WTC11 (cell line): ENCODE data around the gene MYO1A. TPM values are rescaled to one million over a fixed set of nuclear protein-coding genes. Genes with fewer than 3 reads are reported as not detected.
"Not testable (repeated sequence)": the region's sequence is repeated elsewhere in the genome, so short reads cannot be mapped to it uniquely, and the experiment has no call there.

Experiments
- ATAC-seq: fragments of 200-7000 bp; cut with Tn5 transposase; 2 replicates; pipeline ENCODE4 v1.10.0; 2021; ENCODE audit warnings: mild to moderate bottlenecking, moderate library complexity
- CTCF ChIA-PET: fragments of 300-600 bp; sonication (Branson Sonifier 250); formaldehyde crosslinking; loops from one replicate; lab custom pipeline; 2021; ENCODE audit warnings: antibody characterized with exemption; lab: Charles Lee
- POLR2A ChIA-PET: fragments of 350-600 bp; sonication (Branson Sonifier 250); formaldehyde crosslinking; loops from one replicate; lab custom pipeline; 2021; ENCODE audit warnings: antibody characterized with exemption; lab: Charles Lee
- DNase-seq: peaks from one replicate; pipeline ENCODE4 v3.0.0; 2021; ENCODE audit warnings: low spot score
- H3K27ac Mint-ChIP-seq: 2 replicates; pipeline ENCODE4 v1.8.0; 2021; ENCODE audit warnings: mixed read lengths
- H3K27me3 Mint-ChIP-seq: 2 replicates; pipeline ENCODE4 v1.8.0; 2021; ENCODE audit warnings: low read depth, mild to moderate bottlenecking, moderate library complexity, mixed read lengths
- H3K36me3 Mint-ChIP-seq: 2 replicates; pipeline ENCODE4 v1.8.0; 2021; ENCODE audit warnings: mixed read lengths
- H3K4me1 Mint-ChIP-seq: 2 replicates; pipeline ENCODE4 v1.8.0; 2022; ENCODE audit warnings: mixed read lengths
- H3K4me3 Mint-ChIP-seq: 2 replicates; pipeline ENCODE4 v1.8.0; 2021; ENCODE audit warnings: mild to moderate bottlenecking, moderate library complexity, mixed read lengths
- H3K9me3 Mint-ChIP-seq: 2 replicates; pipeline ENCODE4 v1.8.0; 2021; ENCODE audit warnings: mixed read lengths
- ATF1 ChIP-seq: sonication (generic); formaldehyde crosslinking; IDR thresholded peaks from 2 replicates; pipeline ENCODE4 v1.8.1; 2023; ENCODE audit warnings: mild to moderate bottlenecking, moderate library complexity, missing genetic modification reagents
- CBFB ChIP-seq: sonication (generic); formaldehyde crosslinking; IDR thresholded peaks from 2 replicates; pipeline ENCODE4 v1.8.1; 2022; ENCODE audit warnings: mild to moderate bottlenecking, low read depth, missing genetic modification reagents
- ETV6 ChIP-seq: sonication (generic); formaldehyde crosslinking; IDR thresholded peaks from 2 replicates; pipeline ENCODE4 v1.8.1; 2022; ENCODE audit warnings: mild to moderate bottlenecking, missing genetic modification reagents
- KAT7 ChIP-seq: sonication (generic); formaldehyde crosslinking; IDR thresholded peaks from 2 replicates; pipeline ENCODE4 v1.8.1; 2023; ENCODE audit warnings: missing genetic modification reagents, mild to moderate bottlenecking, borderline replicate concordance
- MXD4 ChIP-seq: fragments of 250-450 bp; sonication (Bioruptor Pico); IDR thresholded peaks from 2 replicates; pipeline ENCODE4 v1.8.0; 2021; ENCODE audit warnings: mild to moderate bottlenecking, moderate library complexity, borderline replicate concordance
- NFATC4 ChIP-seq: fragments of 250-450 bp; sonication (Bioruptor Pico); IDR thresholded peaks from 2 replicates; pipeline ENCODE4 v1.9.0; 2021; ENCODE audit warnings: mild to moderate bottlenecking
- NFE2L1 ChIP-seq: sonication (generic); formaldehyde crosslinking; IDR thresholded peaks from 2 replicates; pipeline ENCODE4 v1.8.1; 2023; ENCODE audit warnings: missing genetic modification reagents
- NR2C2 ChIP-seq: sonication (generic); formaldehyde crosslinking; IDR thresholded peaks from 2 replicates; pipeline ENCODE4 v1.8.0; 2022; ENCODE audit warnings: mild to moderate bottlenecking, missing genetic modification reagents
- OVOL2 ChIP-seq: fragments of 250-450 bp; sonication (Bioruptor Pico); IDR thresholded peaks from 2 replicates; pipeline ENCODE4 v1.9.0; 2021; ENCODE audit warnings: mild to moderate bottlenecking, borderline replicate concordance
- PRRX2 ChIP-seq: fragments of 250-450 bp; sonication (Bioruptor Pico); IDR thresholded peaks from 2 replicates; pipeline ENCODE4 v1.8.0; 2021; ENCODE audit warnings: mild to moderate bottlenecking
- RELA ChIP-seq: sonication (generic); formaldehyde crosslinking; IDR thresholded peaks from 2 replicates; pipeline ENCODE4 v1.8.1; 2022; ENCODE audit warnings: missing genetic modification reagents, mild to moderate bottlenecking, borderline replicate concordance
- SOX15 ChIP-seq: fragments of 250-450 bp; sonication (Bioruptor Pico); IDR thresholded peaks from 2 replicates; pipeline ENCODE4 v1.9.0; 2021; ENCODE audit warnings: mild to moderate bottlenecking
- TCF7 ChIP-seq: sonication (generic); formaldehyde crosslinking; IDR thresholded peaks from 2 replicates; pipeline ENCODE4 v1.8.0; 2022; ENCODE audit warnings: mild to moderate bottlenecking, low read depth, missing genetic modification reagents, moderate library complexity
- TP53 ChIP-seq: sonication (generic); formaldehyde crosslinking; IDR thresholded peaks from 2 replicates; pipeline ENCODE4 v1.8.1; 2023; ENCODE audit warnings: mild to moderate bottlenecking, missing genetic modification reagents
- ZNF219 ChIP-seq: sonication (generic); formaldehyde crosslinking; IDR thresholded peaks from 2 replicates; pipeline ENCODE4 v1.8.0; 2023; ENCODE audit warnings: missing genetic modification reagents, mild to moderate bottlenecking, borderline replicate concordance
- ZNF263 ChIP-seq: sonication (generic); formaldehyde crosslinking; IDR thresholded peaks from 2 replicates; pipeline ENCODE4 v1.8.1; 2022; ENCODE audit warnings: low read depth, mild to moderate bottlenecking, moderate library complexity, missing genetic modification reagents
- ZNF396 ChIP-seq: fragments of 250-450 bp; sonication (Bioruptor Pico); IDR thresholded peaks from 2 replicates; pipeline ENCODE4 v1.8.0; 2021; ENCODE audit warnings: mild to moderate bottlenecking, moderate library complexity, borderline replicate concordance
- total RNA-seq: library from RNA; stranded (reverse); gene quantifications from 3 replicates; pipeline ENCODE4 v1.2.3, GENCODE V29; 2021
- TF ChIP-seq, protein P1 (sequence below): fragments of 250-450 bp; sonication (Bioruptor Pico); conservative IDR thresholded peaks from 2 replicates; pipeline ENCODE4 v1.9.0; 2021; ENCODE audit warnings: mild to moderate bottlenecking
- TF ChIP-seq, protein P2 (sequence below): sonication (generic); formaldehyde crosslinking; IDR thresholded peaks from 2 replicates; pipeline ENCODE4 v1.8.1; 2023; ENCODE audit warnings: mild to moderate bottlenecking, missing genetic modification reagents, borderline replicate concordance
- TF ChIP-seq, protein P3 (sequence below): sonication (generic); formaldehyde crosslinking; IDR thresholded peaks from 2 replicates; pipeline ENCODE4 v1.8.1; 2023; ENCODE audit warnings: mild to moderate bottlenecking, moderate library complexity, missing genetic modification reagents
- TF ChIP-seq, protein P4 (sequence below): sonication (generic); formaldehyde crosslinking; IDR thresholded peaks from 2 replicates; pipeline ENCODE4 v1.8.1; 2022; ENCODE audit warnings: mild to moderate bottlenecking, moderate library complexity, missing genetic modification reagents
- TF ChIP-seq, protein P5 (sequence below): sonication (generic); formaldehyde crosslinking; IDR thresholded peaks from 2 replicates; pipeline ENCODE4 v1.8.0; 2022; ENCODE audit warnings: mild to moderate bottlenecking, missing genetic modification reagents

MYO1A gene
- total RNA-seq, 1 experiment from 2014 or later, result 0.87 TPM

DNA sequence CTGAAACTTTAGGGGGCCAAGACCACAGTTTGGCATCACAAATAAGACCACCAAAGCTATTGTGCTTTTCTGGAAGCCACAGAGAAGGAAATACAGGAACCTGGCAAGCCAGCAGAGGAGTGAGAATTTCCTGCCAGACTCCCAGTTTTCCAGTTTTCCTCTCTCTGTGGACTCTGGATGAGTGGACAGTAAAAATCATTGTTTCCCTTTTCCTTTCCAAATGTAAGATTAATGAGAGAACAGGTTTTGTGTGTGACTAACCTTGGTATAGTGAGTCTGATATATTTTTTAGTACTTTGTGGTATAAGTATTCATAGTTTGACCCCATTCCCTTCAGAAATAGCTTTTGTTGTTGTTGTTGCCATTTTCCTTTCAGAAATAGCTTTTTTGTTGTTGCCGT lies 31.0 kb downstream of the MYO1A start (continued):
- TF ChIP-seq, protein P1, sequence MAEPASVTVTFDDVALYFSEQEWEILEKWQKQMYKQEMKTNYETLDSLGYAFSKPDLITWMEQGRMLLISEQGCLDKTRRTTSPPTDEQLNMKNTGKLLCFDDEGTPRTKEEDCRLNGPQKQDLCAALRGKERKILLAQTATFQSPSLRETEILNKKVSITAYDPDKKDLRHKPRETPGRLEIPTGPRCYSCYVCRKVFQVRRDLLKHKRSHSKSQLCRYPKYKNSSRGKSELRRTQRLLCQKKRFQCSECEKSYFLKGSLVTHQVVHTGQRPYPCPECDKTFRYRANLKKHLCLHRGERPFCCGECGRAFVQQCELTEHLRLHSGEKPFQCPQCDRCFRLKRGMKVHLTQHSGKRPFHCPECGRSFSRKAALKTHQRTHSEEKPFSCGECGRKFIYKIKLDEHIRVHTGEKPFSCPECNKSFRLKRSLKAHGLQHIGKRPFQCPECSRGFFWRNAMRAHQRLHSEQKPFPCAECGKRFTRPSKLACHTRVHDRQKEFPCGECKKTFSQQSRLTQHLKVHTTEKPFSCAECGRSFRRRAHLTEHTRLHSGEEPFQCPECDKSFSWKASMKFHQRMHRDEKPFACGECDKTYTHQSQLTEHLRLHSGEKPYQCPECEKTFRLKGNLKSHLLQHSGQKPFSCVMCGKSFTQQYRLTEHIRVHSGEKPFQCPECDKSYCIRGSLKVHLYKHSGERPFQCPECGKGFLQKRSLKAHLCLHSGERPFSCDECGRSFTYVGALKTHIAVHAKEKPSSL, result no peak
- TF ChIP-seq ZNF219 (CRISPR knock-in tag), result no peak
- TF ChIP-seq, protein P2, sequence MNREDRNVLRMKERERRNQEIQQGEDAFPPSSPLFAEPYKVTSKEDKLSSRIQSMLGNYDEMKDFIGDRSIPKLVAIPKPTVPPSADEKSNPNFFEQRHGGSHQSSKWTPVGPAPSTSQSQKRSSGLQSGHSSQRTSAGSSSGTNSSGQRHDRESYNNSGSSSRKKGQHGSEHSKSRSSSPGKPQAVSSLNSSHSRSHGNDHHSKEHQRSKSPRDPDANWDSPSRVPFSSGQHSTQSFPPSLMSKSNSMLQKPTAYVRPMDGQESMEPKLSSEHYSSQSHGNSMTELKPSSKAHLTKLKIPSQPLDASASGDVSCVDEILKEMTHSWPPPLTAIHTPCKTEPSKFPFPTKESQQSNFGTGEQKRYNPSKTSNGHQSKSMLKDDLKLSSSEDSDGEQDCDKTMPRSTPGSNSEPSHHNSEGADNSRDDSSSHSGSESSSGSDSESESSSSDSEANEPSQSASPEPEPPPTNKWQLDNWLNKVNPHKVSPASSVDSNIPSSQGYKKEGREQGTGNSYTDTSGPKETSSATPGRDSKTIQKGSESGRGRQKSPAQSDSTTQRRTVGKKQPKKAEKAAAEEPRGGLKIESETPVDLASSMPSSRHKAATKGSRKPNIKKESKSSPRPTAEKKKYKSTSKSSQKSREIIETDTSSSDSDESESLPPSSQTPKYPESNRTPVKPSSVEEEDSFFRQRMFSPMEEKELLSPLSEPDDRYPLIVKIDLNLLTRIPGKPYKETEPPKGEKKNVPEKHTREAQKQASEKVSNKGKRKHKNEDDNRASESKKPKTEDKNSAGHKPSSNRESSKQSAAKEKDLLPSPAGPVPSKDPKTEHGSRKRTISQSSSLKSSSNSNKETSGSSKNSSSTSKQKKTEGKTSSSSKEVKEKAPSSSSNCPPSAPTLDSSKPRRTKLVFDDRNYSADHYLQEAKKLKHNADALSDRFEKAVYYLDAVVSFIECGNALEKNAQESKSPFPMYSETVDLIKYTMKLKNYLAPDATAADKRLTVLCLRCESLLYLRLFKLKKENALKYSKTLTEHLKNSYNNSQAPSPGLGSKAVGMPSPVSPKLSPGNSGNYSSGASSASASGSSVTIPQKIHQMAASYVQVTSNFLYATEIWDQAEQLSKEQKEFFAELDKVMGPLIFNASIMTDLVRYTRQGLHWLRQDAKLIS (CRISPR knock-in tag), result no peak

DNA sequence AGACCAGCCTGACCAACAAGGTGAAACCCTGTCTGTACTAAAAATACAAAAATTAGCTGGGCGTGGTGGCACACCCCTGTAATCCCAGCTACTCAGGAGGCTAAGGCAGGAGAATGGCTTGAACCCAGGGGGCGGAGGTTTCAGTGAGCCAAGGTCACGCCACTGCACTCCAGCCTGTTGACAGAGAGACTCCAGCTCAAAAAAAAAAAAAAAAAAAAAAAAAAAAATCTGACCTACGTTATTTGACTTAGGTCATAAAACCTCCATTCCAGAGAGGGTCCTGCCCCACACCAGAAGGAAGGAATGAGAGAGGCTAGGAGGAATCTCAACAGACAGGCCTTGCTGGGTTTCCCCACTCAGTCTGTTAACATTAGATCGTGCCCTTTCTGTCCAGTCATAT lies 31.6 kb downstream of the MYO1A start:
- H3K36me3 Mint-ChIP-seq, DNase-seq, H3K9me3 Mint-ChIP-seq, H3K27me3 Mint-ChIP-seq, ATAC-seq, H3K4me3 Mint-ChIP-seq, H3K27ac Mint-ChIP-seq: not testable (repeated sequence)
- POLR2A ChIA-PET, result interaction anchor here (0.6 to 0.7 kb wide), 3 partner anchors 21 to 939 kb away, joined by 3 to 5 read pairs (median 3); partner anchors contain the start of gene MYO1A
- CTCF ChIA-PET, result interaction anchor here (0.7 to 4.4 kb wide), 5 partner anchors 13 to 93 kb away, joined by 3 to 22 read pairs (median 4); partner anchors contain the start of gene STAT6
- H3K4me1 Mint-ChIP-seq, result peaks cover 11% of the 10 kb centered on the region

DNA sequence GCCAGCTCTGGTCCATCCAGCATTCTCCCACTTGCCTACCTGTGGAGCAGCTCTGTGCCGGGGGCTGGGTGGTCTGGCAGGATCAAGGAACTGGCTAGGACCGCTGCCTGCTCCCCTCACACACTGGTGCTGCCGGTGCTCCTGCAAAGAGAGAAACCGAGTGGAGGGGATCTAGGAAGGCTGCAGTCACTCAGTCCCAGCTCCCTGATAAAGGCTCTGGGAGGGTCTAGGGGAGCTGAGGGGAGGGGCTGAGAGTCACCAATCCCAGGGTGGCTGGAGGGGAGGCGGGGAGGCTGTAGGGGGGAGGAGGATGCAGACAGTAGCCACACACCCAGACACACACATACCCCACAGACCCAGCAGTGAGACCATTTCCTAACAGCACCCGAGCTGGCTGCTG lies 33.6 kb downstream of the MYO1A start, which contains the start of gene TAC3:
TSS of gene TAC3 (minus strand) at position 182 of the 400 bp plus-strand sequence. CDS start 732 bp downstream, outside the sequence.
- TF ChIP-seq ATF1 (no peak), ZNF219 (CRISPR knock-in tag) (no peak), KAT7 (CRISPR knock-in tag) (no peak), SOX15 (CRISPR knock-in tag) (no peak), TP53 (no peak), NR2C2 (CRISPR knock-in tag) (no peak), NFATC4 (CRISPR knock-in tag) (no peak), NFE2L1 (CRISPR knock-in tag) (no peak), ZNF263 (CRISPR knock-in tag) (no peak), CBFB (CRISPR knock-in tag) (no peak), MXD4 (CRISPR knock-in tag) (no peak), TCF7 (CRISPR knock-in tag) (no peak), ETV6 (CRISPR knock-in tag) (no peak), OVOL2 (CRISPR knock-in tag) (no peak), RELA (CRISPR knock-in tag) (no peak), PRRX2 (CRISPR knock-in tag) (no peak), ZNF396 (CRISPR knock-in tag) (no peak)
- TF ChIP-seq, protein P3, sequence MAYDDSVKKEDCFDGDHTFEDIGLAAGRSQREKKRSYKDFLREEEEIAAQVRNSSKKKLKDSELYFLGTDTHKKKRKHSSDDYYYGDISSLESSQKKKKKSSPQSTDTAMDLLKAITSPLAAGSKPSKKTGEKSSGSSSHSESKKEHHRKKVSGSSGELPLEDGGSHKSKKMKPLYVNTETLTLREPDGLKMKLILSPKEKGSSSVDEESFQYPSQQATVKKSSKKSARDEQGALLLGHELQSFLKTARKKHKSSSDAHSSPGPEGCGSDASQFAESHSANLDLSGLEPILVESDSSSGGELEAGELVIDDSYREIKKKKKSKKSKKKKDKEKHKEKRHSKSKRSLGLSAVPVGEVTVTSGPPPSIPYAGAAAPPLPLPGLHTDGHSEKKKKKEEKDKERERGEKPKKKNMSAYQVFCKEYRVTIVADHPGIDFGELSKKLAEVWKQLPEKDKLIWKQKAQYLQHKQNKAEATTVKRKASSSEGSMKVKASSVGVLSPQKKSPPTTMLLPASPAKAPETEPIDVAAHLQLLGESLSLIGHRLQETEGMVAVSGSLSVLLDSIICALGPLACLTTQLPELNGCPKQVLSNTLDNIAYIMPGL (CRISPR knock-in tag), result no peak
- TF ChIP-seq, protein P4, sequence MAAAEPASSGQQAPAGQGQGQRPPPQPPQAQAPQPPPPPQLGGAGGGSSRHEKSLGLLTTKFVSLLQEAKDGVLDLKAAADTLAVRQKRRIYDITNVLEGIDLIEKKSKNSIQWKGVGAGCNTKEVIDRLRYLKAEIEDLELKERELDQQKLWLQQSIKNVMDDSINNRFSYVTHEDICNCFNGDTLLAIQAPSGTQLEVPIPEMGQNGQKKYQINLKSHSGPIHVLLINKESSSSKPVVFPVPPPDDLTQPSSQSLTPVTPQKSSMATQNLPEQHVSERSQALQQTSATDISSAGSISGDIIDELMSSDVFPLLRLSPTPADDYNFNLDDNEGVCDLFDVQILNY (CRISPR knock-in tag), result no peak
- TF ChIP-seq, protein P5, sequence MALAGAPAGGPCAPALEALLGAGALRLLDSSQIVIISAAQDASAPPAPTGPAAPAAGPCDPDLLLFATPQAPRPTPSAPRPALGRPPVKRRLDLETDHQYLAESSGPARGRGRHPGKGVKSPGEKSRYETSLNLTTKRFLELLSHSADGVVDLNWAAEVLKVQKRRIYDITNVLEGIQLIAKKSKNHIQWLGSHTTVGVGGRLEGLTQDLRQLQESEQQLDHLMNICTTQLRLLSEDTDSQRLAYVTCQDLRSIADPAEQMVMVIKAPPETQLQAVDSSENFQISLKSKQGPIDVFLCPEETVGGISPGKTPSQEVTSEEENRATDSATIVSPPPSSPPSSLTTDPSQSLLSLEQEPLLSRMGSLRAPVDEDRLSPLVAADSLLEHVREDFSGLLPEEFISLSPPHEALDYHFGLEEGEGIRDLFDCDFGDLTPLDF (CRISPR knock-in tag), result no peak
- Mint-ChIP-seq H3K27ac (peak within 1 kb of the TSS; percentile 5; the same call in 1 of the 2 replicates), H3K9me3 (no peaks in the 10 kb centered on the region), H3K27me3 (peaks cover 4% of the 10 kb centered on the region), H3K4me1 (peaks cover 24% of the 10 kb centered on the region), H3K4me3 (peak within 1 kb of the TSS; percentile 47), H3K36me3 (no peaks in the 10 kb centered on the region)
- ChIA-PET CTCF (interaction anchor here (0.6 to 2.4 kb wide), 16 partner anchors 9 to 380 kb away, joined by 3 to 19 read pairs (median 4); partner anchors contain the start of genes LRP1 and NEMP1), POLR2A (interaction anchor here (0.7 to 1.3 kb wide), 3 partner anchors 44 to 95 kb away, joined by 3 read pairs; partner anchors contain the start of gene STAT6)
- ATAC-seq (peak; percentile 91), DNase-seq (peak; percentile 53)
